NCI-H82 treated with DMSO at 0.1 percent for 48 hours (cell line): ENCODE measurements around the gene SLC25A26.

Source experiments
- DNase-seq: peaks from one replicate; lab custom pipeline; 2025; ENCODE audit not compliant: unreplicated experiment; lab: John Stamatoyannopoulos, UW

Gene SLC25A26

GRCh38 chr3:66393333-66394005 is 172.7 kb downstream of the SLC25A26 start:
- DNase-seq, result no peak

GRCh38 chr3:66394019-66394752 is 173.4 kb downstream of the SLC25A26 start:
- no peak for DNase-seq

GRCh38 chr3:66394753-66395249 is 174.0 kb downstream of the SLC25A26 start:
- no peak for DNase-seq

- DNase-seq, result no peak
These were observed 174.8 kb downstream of the SLC25A26 start for GRCh38 chr3:66395635-66396034.

GRCh38 chr3:66396161-66396760 is 175.5 kb downstream of the SLC25A26 start:
- DNase-seq, result no peak

- DNase-seq, result no peak
These were observed 176.1 kb downstream of the SLC25A26 start for GRCh38 chr3:66396888-66397287.

GRCh38 chr3:66397745-66398144 is 176.9 kb downstream of the SLC25A26 start:
- DNase-seq, result no peak

- peak; percentile 83 for DNase-seq
These were observed 177.6 kb downstream of the SLC25A26 start for GRCh38 chr3:66398228-66399025.

- DNase-seq, result no peak
These were observed 178.9 kb downstream of the SLC25A26 start for GRCh38 chr3:66399529-66400232.

- DNase-seq, result no peak
These were observed 179.8 kb downstream of the SLC25A26 start for GRCh38 chr3:66400411-66401156.

- no peak for DNase-seq
These were observed 180.4 kb downstream of the SLC25A26 start for GRCh38 chr3:66401157-66401550.

GRCh38 chr3:66401675-66402491 is 181.1 kb downstream of the SLC25A26 start:
- DNase-seq, result no peak

GRCh38 chr3:66402596-66403290 is 181.9 kb downstream of the SLC25A26 start:
- DNase-seq, result no peak

GRCh38 chr3:66403323-66403990 is 182.7 kb downstream of the SLC25A26 start:
- DNase-seq, result no peak

- no peak for DNase-seq
These were observed 183.4 kb downstream of the SLC25A26 start for GRCh38 chr3:66404197-66404596.

- DNase-seq, result no peak
These were observed 184.3 kb downstream of the SLC25A26 start for GRCh38 chr3:66404903-66405700.

GRCh38 chr3:66405701-66406091 is 184.9 kb downstream of the SLC25A26 start:
- no peak for DNase-seq
